ENCODE data around the gene ZNF836. TPM values are rescaled to one million over a fixed set of nuclear protein-coding genes. Genes with fewer than 3 reads are reported as not detected.

The ZNF836 gene
- total and polyA plus RNA-seq, 2 of the 13 experiments (the other 11 are each of a cell fraction or from before 2014, with no cell fraction given), result 1.6 to 5.3 TPM

- TF ChIP-seq ZBTB40 (IDR thresholded peaks at IDR 0.05) (no peak), ZBTB40 (CRISPR knock-in tag; IDR thresholded peaks at IDR 0.05) (no peak), ZNF878 (CRISPR knock-in tag; IDR thresholded peaks at IDR 0.05) (peak; percentile 11; the same call in 1 of the 2 replicates), ZNF468 (CRISPR knock-in tag; IDR thresholded peaks at IDR 0.05) (peak; percentile 62; the same call in 1 of the 2 replicates), ELF4 (CRISPR knock-in tag; IDR thresholded peaks at IDR 0.05; ENCODE audit: borderline replicate concordance) (no peak), REST (IDR thresholded peaks at IDR 0.05; ENCODE audit: borderline replicate concordance in 1 of 2, low read depth in 1 of 2, low read length in 2 of 2) (no peak)
These were observed 32.5 kb downstream of the ZNF836 start (continued) for GRCh38 chr19:52138983-52139251.

Measured in HepG2 (cell line).